Effector memory CD4-positive, alpha-beta T cell (primary cell): ENCODE data around the gene NDOR1.

ENCODE experiments used
- DNase-seq, 3 donors: peaks; one replicate each; pipeline ENCODE4 v3.0.0-alpha.2; 2020
- H3K27ac ChIP-seq: 2 replicates; pipeline ENCODE4 v1.7.0; 2013; ENCODE audit warnings: mild to moderate bottlenecking, low read length, moderate library complexity; ENCODE audit not compliant: insufficient read depth, poor library complexity, severe bottlenecking
- H3K27me3 ChIP-seq: replicated peaks from 2 replicates; pipeline ENCODE4 v1.7.0; 2013; ENCODE audit warnings: mild to moderate bottlenecking, low read length; ENCODE audit not compliant: insufficient read depth, control insufficient read depth, poor library complexity, severe bottlenecking
- H3K36me3 ChIP-seq: 2 replicates; pipeline ENCODE4 v1.7.0; 2013; ENCODE audit warnings: mild to moderate bottlenecking, low read length, moderate library complexity; ENCODE audit not compliant: control insufficient read depth, insufficient read depth
- H3K4me1 ChIP-seq: 2 replicates; pipeline ENCODE4 v1.7.0; 2013; ENCODE audit warnings: low read length, mild to moderate bottlenecking; ENCODE audit not compliant: control insufficient read depth, insufficient read depth, poor library complexity, severe bottlenecking
- H3K4me3 ChIP-seq: 2 replicates; pipeline ENCODE4 v1.7.0; 2013; ENCODE audit warnings: low read length, low read depth, mild to moderate bottlenecking; ENCODE audit not compliant: insufficient read depth, poor library complexity, severe bottlenecking
- H3K9me3 ChIP-seq: 2 replicates; pipeline ENCODE4 v1.7.0; 2013; ENCODE audit warnings: mild to moderate bottlenecking, low read length, moderate library complexity; ENCODE audit not compliant: control insufficient read depth

The NDOR1 gene

GRCh38 chr9:137247135-137247915, 41.8 kb downstream of the NDOR1 start:
- Histone ChIP-seq H3K27me3 (no peaks in the 10 kb centered on the region), H3K4me3 (no peak overlapping the region), H3K4me1 (peaks cover 7% of the 10 kb centered on the region), H3K36me3 (peaks cover 17% of the 10 kb centered on the region), H3K27ac (no peak overlapping the region), H3K9me3 (no peaks in the 10 kb centered on the region)
- DNase-seq, result no peak

DNA sequence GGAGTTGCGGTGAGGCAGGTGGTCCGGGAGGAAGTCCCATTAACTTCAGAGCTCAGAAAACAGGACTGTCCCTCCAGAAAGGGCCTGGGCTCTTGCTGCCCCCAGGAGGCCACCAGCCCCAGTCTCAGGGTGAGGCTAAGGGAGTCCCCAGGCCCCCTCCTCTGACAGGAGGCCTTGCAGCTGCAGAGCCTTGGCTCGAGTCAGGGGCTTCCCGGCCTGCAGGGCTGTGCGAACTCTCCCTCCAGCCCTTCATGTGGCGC, 42.3 kb downstream of the NDOR1 start:
- no peak for DNase-seq
- Histone ChIP-seq H3K4me1 (peaks cover 2% of the 10 kb centered on the region), H3K27ac (no peak overlapping the region), H3K4me3 (no peak overlapping the region), H3K36me3 (peaks cover 12% of the 10 kb centered on the region), H3K27me3 (no peaks in the 10 kb centered on the region), H3K9me3 (no peaks in the 10 kb centered on the region)

- Histone ChIP-seq H3K4me3 (no peak overlapping the region), H3K4me1 (peaks cover 8% of the 10 kb centered on the region), H3K36me3 (no peaks in the 10 kb centered on the region), H3K27ac (no peak overlapping the region), H3K27me3 (no peaks in the 10 kb centered on the region), H3K9me3 (no peaks in the 10 kb centered on the region)
- DNase-seq, result no peak
Measured at GRCh38 chr9:137250329-137251193, 45.1 kb downstream of the NDOR1 start.

GRCh38 chr9:137251194-137251461, 45.6 kb downstream of the NDOR1 start, which contains the start of gene STPG3:
Gene STPG3 (plus strand): TSS chr9:137251286. CDS start chr9:137251287, 1 bp downstream.
- H3K36me3 ChIP-seq, result no peaks in the 10 kb centered on the region
- no peak within 1 kb of the TSS for H3K27ac ChIP-seq
- H3K4me1 ChIP-seq, result peaks cover 13% of the 10 kb centered on the region
- H3K27me3 ChIP-seq, result no peaks in the 10 kb centered on the region
- H3K9me3 ChIP-seq, result no peaks in the 10 kb centered on the region
- H3K4me3 ChIP-seq, result no peak within 1 kb of the TSS
- no peak for DNase-seq

DNA sequence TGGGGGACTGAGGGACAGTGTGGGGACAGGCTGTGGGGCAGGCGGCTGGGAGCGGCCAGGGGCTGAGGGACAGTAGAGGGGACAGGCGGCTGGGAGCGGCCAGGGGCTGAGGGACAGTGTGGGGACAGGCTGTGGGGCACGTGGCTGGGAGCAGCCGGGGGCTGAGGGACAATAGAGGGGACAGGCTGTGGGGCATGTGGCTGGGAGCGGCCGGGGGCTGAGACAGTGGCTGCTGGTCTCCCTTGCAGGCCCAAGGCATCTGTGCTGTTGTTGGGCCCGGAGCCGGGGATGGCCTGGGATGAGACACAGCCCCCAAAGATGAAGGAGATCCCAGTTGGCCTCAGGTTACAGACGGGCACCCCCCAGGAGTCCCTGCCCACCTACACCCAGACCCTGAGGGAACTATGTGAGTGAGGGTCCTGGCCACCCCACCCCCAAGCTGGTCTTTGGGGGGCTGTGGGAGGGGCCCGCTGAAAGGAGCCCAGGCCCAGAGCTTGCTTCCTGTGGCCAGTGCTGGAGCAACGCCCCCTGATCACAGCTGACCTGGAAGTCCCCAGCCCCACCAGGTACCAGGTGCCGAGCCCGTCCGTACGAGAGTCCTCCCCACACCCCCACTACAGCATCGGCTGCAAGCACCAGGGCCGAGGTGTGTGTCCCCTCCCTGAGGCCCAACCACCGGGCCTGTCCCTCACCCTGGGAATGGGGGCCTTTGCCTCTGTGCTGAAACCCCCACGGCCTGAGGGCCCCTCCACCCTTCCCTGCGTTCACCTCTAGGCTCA, 46.2 kb downstream of the NDOR1 start:
- Histone ChIP-seq H3K4me3 (no peak overlapping the region), H3K36me3 (peaks cover 2% of the 10 kb centered on the region), H3K4me1 (peaks cover 19% of the 10 kb centered on the region), H3K9me3 (no peaks in the 10 kb centered on the region), H3K27me3 (no peaks in the 10 kb centered on the region), H3K27ac (no peak overlapping the region)
- no peak for DNase-seq

- Histone ChIP-seq H3K27me3 (no peaks in the 10 kb centered on the region), H3K4me3 (no peak overlapping the region), H3K36me3 (peaks cover 5% of the 10 kb centered on the region), H3K4me1 (peaks cover 21% of the 10 kb centered on the region), H3K27ac (no peak overlapping the region), H3K9me3 (no peaks in the 10 kb centered on the region)
- DNase-seq, result no peak
Measured at GRCh38 chr9:137252555-137253506, 47.3 kb downstream of the NDOR1 start.

GRCh38 chr9:137253717-137254623, 48.5 kb downstream of the NDOR1 start:
- Histone ChIP-seq H3K4me1 (peaks cover 21% of the 10 kb centered on the region), H3K27me3 (no peaks in the 10 kb centered on the region), H3K9me3 (no peaks in the 10 kb centered on the region), H3K36me3 (peaks cover 8% of the 10 kb centered on the region), H3K27ac (no peak overlapping the region), H3K4me3 (peak overlapping the region; percentile 85)
- no peak for DNase-seq

DNA sequence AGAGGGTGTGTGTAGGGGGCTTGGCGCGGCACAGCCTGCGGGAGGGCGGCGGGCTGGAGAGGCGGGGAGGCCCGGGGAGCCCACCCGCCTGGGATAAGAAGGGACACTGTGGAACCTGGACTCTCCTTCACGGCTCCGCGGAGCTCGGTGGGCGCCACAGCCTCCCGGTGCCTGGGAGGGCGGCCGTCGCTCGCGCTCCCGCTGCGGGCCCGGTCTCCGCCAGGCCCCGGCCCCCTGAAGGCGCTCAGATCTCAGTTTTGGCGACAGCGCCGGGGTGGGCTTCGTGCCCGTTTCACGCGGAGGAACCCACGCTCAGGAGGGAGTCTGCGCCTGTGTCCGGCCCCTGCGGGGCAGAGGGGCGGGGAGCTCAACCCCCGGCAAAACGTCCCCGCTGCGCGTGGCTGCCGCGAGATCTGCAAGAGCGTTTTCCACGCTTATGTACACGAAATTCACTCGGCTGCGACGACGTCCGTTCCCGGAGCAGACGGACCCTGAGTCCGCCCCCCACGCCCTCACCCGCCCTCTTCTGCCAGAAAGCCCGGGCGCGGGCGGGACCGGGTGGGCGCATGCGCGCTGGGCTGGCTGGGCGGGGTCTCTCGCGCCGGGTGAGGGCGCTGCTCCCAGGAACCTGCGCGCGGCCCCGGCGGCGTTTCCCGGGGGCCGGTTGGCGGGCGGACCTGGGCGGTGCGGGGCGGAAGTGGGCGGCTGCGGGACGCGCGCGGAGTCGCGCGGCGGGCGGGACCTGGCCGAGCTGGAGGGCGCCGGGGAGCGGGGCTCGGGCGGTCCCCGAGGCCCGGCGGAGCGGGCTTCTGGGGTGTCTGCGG, 49.3 kb downstream of the NDOR1 start, which contains the start of gene NELFB:
TSS of gene NELFB (plus strand) at position 704 of the 824 bp plus-strand sequence.
- Histone ChIP-seq H3K9me3 (no peaks in the 10 kb centered on the region), H3K36me3 (peaks cover 12% of the 10 kb centered on the region), H3K4me1 (peaks cover 21% of the 10 kb centered on the region), H3K27ac (peak within 1 kb of the TSS; percentile 69), H3K27me3 (no peaks in the 10 kb centered on the region), H3K4me3 (peak within 1 kb of the TSS; percentile 85)
- DNase-seq, result peak; percentile 90 to 94 (median 93)
